WTC11 (cell line): ENCODE measurements around the gene ZNF879. TPM values are rescaled to one million over a fixed set of nuclear protein-coding genes. Genes with fewer than 3 reads are reported as not detected.

Source experiments
- ATAC-seq: fragments of 200-7000 bp; cut with Tn5 transposase; 2 replicates; pipeline ENCODE4 v1.10.0; 2021; ENCODE audit warnings: mild to moderate bottlenecking, moderate library complexity
- CTCF ChIA-PET: fragments of 300-600 bp; sonication (Branson Sonifier 250); formaldehyde crosslinking; loops from one replicate; lab custom pipeline; 2021; ENCODE audit warnings: antibody characterized with exemption; lab: Charles Lee
- POLR2A ChIA-PET: fragments of 350-600 bp; sonication (Branson Sonifier 250); formaldehyde crosslinking; loops from one replicate; lab custom pipeline; 2021; ENCODE audit warnings: antibody characterized with exemption; lab: Charles Lee
- DNase-seq: peaks from one replicate; pipeline ENCODE4 v3.0.0; 2021; ENCODE audit warnings: low spot score
- H3K27ac Mint-ChIP-seq: 2 replicates; pipeline ENCODE4 v1.8.0; 2021; ENCODE audit warnings: mixed read lengths
- H3K27me3 Mint-ChIP-seq: 2 replicates; pipeline ENCODE4 v1.8.0; 2021; ENCODE audit warnings: low read depth, mild to moderate bottlenecking, moderate library complexity, mixed read lengths
- H3K36me3 Mint-ChIP-seq: 2 replicates; pipeline ENCODE4 v1.8.0; 2021; ENCODE audit warnings: mixed read lengths
- H3K4me1 Mint-ChIP-seq: 2 replicates; pipeline ENCODE4 v1.8.0; 2022; ENCODE audit warnings: mixed read lengths
- H3K4me3 Mint-ChIP-seq: 2 replicates; pipeline ENCODE4 v1.8.0; 2021; ENCODE audit warnings: mild to moderate bottlenecking, moderate library complexity, mixed read lengths
- H3K9me3 Mint-ChIP-seq: 2 replicates; pipeline ENCODE4 v1.8.0; 2021; ENCODE audit warnings: mixed read lengths
- ETV6 ChIP-seq: sonication (generic); formaldehyde crosslinking; IDR thresholded peaks from 2 replicates; pipeline ENCODE4 v1.8.1; 2022; ENCODE audit warnings: mild to moderate bottlenecking, missing genetic modification reagents
- RELA ChIP-seq: sonication (generic); formaldehyde crosslinking; IDR thresholded peaks from 2 replicates; pipeline ENCODE4 v1.8.1; 2022; ENCODE audit warnings: missing genetic modification reagents, mild to moderate bottlenecking, borderline replicate concordance
- SMAD3 ChIP-seq: sonication (generic); formaldehyde crosslinking; IDR thresholded peaks from 2 replicates; pipeline ENCODE4 v1.8.0; 2022; ENCODE audit warnings: missing genetic modification reagents, mild to moderate bottlenecking, borderline replicate concordance
- SOX15 ChIP-seq: fragments of 250-450 bp; sonication (Bioruptor Pico); IDR thresholded peaks from 2 replicates; pipeline ENCODE4 v1.9.0; 2021; ENCODE audit warnings: mild to moderate bottlenecking
- ZNF317 ChIP-seq: sonication (generic); formaldehyde crosslinking; IDR thresholded peaks from 2 replicates; pipeline ENCODE4 v1.8.1; 2023; ENCODE audit warnings: low read depth, mild to moderate bottlenecking, moderate library complexity, missing genetic modification reagents, borderline replicate concordance
- total RNA-seq: library from RNA; stranded (reverse); gene quantifications from 3 replicates; pipeline ENCODE4 v1.2.3, GENCODE V29; 2021
- TF ChIP-seq, protein P1 (sequence below): fragments of 250-450 bp; sonication (Bioruptor Pico); IDR thresholded peaks from 2 replicates; pipeline ENCODE4 v1.9.0; 2021; ENCODE audit warnings: mild to moderate bottlenecking
- TF ChIP-seq, protein P2 (sequence below): sonication (generic); formaldehyde crosslinking; IDR thresholded peaks from 2 replicates; pipeline ENCODE4 v1.8.0; 2023; ENCODE audit warnings: missing genetic modification reagents
- TF ChIP-seq, protein P3 (sequence below): sonication (generic); formaldehyde crosslinking; IDR thresholded peaks from 2 replicates; pipeline ENCODE4 v1.8.1; 2023; ENCODE audit warnings: mild to moderate bottlenecking, missing genetic modification reagents
- TF ChIP-seq, protein P4 (sequence below): sonication (generic); formaldehyde crosslinking; IDR thresholded peaks from 2 replicates; pipeline ENCODE4 v1.8.1; 2022; ENCODE audit warnings: low read depth, mild to moderate bottlenecking, moderate library complexity, missing genetic modification reagents, borderline replicate concordance
- TF ChIP-seq, protein P5 (sequence below): sonication (generic); formaldehyde crosslinking; IDR thresholded peaks from 2 replicates; pipeline ENCODE4 v1.8.1; 2023; ENCODE audit warnings: mild to moderate bottlenecking, missing genetic modification reagents, moderate library complexity
- TF ChIP-seq, protein P6 (sequence below): sonication (generic); formaldehyde crosslinking; IDR thresholded peaks from 2 replicates; pipeline ENCODE4 v1.8.1; 2022; ENCODE audit warnings: low read depth, missing genetic modification reagents, borderline replicate concordance
- TF ChIP-seq, protein P7 (sequence below): fragments of 250-450 bp; sonication (Bioruptor Pico); IDR thresholded peaks from 2 replicates; pipeline ENCODE4 v2.1.2; 2022; ENCODE audit warnings: mild to moderate bottlenecking, moderate library complexity
- TF ChIP-seq, protein P8 (sequence below): fragments of 250-450 bp; sonication (Bioruptor Pico); IDR thresholded peaks from 2 replicates; pipeline ENCODE4 v1.9.0; 2021; ENCODE audit warnings: mild to moderate bottlenecking, borderline replicate concordance
- TF ChIP-seq, protein P9 (sequence below): sonication (generic); formaldehyde crosslinking; IDR thresholded peaks from 2 replicates; pipeline ENCODE4 v1.8.1; 2022; ENCODE audit warnings: mild to moderate bottlenecking, moderate library complexity, missing genetic modification reagents
- TF ChIP-seq, protein P10 (sequence below): fragments of 200-600 bp; IDR thresholded peaks from 2 replicates; pipeline ENCODE4 v1.8.0; 2022; ENCODE audit warnings: antibody characterized with exemption

Gene ZNF879
- total RNA-seq, 1 experiment from 2014 or later = 5.2 TPM

DNA sequence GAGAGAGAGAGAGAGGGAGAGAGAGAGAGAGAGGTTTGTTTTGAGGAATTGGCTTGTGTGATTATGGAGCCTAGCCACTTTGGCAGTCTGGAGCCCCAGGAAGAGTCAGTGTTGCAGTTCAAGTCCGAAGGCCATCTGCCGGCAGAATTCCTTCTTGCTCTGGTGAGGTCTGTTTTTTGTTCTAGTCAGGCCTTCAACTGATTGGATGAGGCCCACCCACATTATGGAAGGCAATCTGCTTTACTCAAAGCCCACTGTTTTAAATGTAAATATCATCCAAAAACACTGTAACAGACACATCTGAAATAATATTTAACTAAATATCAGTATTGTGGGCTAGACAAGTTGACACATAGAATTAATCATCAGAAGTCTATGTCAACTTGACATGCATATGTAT is 17.0 kb upstream of the ZNF879 start:
- Mint-ChIP-seq H3K36me3 (peaks cover 19% of the 10 kb centered on the region), H3K27ac (no peak overlapping the region), H3K4me1 (peaks cover 6% of the 10 kb centered on the region), H3K9me3 (peaks cover 75% of the 10 kb centered on the region), H3K4me3 (no peak overlapping the region), H3K27me3 (peaks cover 8% of the 10 kb centered on the region)
- TF ChIP-seq, protein P1, sequence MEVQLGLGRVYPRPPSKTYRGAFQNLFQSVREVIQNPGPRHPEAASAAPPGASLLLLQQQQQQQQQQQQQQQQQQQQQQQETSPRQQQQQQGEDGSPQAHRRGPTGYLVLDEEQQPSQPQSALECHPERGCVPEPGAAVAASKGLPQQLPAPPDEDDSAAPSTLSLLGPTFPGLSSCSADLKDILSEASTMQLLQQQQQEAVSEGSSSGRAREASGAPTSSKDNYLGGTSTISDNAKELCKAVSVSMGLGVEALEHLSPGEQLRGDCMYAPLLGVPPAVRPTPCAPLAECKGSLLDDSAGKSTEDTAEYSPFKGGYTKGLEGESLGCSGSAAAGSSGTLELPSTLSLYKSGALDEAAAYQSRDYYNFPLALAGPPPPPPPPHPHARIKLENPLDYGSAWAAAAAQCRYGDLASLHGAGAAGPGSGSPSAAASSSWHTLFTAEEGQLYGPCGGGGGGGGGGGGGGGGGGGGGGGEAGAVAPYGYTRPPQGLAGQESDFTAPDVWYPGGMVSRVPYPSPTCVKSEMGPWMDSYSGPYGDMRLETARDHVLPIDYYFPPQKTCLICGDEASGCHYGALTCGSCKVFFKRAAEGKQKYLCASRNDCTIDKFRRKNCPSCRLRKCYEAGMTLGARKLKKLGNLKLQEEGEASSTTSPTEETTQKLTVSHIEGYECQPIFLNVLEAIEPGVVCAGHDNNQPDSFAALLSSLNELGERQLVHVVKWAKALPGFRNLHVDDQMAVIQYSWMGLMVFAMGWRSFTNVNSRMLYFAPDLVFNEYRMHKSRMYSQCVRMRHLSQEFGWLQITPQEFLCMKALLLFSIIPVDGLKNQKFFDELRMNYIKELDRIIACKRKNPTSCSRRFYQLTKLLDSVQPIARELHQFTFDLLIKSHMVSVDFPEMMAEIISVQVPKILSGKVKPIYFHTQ = no peak
- DNase-seq (no peak), ATAC-seq (no peak)
- ChIA-PET POLR2A (no interaction called here), CTCF (no interaction called here)

DNA sequence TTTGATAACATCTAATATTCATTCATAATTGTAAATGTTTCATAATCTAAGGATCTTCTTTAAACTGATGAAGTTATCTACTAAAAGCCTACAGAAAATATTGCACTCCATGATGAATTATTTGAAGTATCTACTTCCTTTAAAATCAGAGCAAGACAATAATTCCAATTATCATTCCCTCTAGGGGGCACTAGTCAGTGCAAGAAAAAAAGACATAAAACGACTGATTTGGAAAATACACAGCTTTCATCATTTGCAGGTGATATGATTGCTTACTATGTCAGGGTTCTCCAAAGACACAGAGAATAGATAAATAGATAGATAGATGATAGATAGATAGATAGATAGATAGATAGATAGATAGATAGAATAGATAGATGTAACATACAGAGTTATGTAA is 14.9 kb upstream of the ZNF879 start:
- Mint-ChIP-seq H3K9me3 (peaks cover 77% of the 10 kb centered on the region), H3K4me3 (no peak overlapping the region)

More for the DNA sequence above, 14.9 kb upstream of the ZNF879 start:
- H3K36me3 Mint-ChIP-seq = peaks cover 25% of the 10 kb centered on the region
- no peaks in the 10 kb centered on the region for H3K4me1 Mint-ChIP-seq
- CTCF ChIA-PET = interaction anchor here (0.8 kb wide), 1 partner anchor 51 kb away, joined by 4 read pairs; the partner anchor contains the start of gene ZNF354C
- TF ChIP-seq, protein P2, sequence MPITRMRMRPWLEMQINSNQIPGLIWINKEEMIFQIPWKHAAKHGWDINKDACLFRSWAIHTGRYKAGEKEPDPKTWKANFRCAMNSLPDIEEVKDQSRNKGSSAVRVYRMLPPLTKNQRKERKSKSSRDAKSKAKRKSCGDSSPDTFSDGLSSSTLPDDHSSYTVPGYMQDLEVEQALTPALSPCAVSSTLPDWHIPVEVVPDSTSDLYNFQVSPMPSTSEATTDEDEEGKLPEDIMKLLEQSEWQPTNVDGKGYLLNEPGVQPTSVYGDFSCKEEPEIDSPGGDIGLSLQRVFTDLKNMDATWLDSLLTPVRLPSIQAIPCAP (CRISPR knock-in tag) = no peak
- TF ChIP-seq SMAD3 (CRISPR knock-in tag) (no peak), ETV6 (no peak), RELA (no peak), SOX15 (CRISPR knock-in tag) (no peak), ZNF317 (CRISPR knock-in tag) (no peak)
- TF ChIP-seq, protein P3, sequence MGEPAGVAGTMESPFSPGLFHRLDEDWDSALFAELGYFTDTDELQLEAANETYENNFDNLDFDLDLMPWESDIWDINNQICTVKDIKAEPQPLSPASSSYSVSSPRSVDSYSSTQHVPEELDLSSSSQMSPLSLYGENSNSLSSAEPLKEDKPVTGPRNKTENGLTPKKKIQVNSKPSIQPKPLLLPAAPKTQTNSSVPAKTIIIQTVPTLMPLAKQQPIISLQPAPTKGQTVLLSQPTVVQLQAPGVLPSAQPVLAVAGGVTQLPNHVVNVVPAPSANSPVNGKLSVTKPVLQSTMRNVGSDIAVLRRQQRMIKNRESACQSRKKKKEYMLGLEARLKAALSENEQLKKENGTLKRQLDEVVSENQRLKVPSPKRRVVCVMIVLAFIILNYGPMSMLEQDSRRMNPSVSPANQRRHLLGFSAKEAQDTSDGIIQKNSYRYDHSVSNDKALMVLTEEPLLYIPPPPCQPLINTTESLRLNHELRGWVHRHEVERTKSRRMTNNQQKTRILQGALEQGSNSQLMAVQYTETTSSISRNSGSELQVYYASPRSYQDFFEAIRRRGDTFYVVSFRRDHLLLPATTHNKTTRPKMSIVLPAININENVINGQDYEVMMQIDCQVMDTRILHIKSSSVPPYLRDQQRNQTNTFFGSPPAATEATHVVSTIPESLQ = no peak
- TF ChIP-seq, protein P4, sequence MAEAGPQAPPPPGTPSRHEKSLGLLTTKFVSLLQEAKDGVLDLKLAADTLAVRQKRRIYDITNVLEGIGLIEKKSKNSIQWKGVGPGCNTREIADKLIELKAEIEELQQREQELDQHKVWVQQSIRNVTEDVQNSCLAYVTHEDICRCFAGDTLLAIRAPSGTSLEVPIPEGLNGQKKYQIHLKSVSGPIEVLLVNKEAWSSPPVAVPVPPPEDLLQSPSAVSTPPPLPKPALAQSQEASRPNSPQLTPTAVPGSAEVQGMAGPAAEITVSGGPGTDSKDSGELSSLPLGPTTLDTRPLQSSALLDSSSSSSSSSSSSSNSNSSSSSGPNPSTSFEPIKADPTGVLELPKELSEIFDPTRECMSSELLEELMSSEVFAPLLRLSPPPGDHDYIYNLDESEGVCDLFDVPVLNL = no peak
- TF ChIP-seq, protein P5, sequence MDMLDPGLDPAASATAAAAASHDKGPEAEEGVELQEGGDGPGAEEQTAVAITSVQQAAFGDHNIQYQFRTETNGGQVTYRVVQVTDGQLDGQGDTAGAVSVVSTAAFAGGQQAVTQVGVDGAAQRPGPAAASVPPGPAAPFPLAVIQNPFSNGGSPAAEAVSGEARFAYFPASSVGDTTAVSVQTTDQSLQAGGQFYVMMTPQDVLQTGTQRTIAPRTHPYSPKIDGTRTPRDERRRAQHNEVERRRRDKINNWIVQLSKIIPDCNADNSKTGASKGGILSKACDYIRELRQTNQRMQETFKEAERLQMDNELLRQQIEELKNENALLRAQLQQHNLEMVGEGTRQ = no peak
- TF ChIP-seq, protein P6, sequence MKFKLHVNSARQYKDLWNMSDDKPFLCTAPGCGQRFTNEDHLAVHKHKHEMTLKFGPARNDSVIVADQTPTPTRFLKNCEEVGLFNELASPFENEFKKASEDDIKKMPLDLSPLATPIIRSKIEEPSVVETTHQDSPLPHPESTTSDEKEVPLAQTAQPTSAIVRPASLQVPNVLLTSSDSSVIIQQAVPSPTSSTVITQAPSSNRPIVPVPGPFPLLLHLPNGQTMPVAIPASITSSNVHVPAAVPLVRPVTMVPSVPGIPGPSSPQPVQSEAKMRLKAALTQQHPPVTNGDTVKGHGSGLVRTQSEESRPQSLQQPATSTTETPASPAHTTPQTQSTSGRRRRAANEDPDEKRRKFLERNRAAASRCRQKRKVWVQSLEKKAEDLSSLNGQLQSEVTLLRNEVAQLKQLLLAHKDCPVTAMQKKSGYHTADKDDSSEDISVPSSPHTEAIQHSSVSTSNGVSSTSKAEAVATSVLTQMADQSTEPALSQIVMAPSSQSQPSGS (CRISPR knock-in tag) = no peak
- TF ChIP-seq, protein P7, sequence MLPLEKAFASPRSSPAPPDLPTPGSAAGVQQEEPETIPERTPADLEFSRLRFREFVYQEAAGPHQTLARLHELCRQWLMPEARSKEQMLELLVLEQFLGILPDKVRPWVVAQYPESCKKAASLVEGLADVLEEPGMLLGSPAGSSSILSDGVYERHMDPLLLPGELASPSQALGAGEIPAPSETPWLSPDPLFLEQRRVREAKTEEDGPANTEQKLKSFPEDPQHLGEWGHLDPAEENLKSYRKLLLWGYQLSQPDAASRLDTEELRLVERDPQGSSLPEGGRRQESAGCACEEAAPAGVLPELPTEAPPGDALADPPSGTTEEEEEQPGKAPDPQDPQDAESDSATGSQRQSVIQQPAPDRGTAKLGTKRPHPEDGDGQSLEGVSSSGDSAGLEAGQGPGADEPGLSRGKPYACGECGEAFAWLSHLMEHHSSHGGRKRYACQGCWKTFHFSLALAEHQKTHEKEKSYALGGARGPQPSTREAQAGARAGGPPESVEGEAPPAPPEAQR (CRISPR knock-in tag) = no peak
- TF ChIP-seq, protein P8, sequence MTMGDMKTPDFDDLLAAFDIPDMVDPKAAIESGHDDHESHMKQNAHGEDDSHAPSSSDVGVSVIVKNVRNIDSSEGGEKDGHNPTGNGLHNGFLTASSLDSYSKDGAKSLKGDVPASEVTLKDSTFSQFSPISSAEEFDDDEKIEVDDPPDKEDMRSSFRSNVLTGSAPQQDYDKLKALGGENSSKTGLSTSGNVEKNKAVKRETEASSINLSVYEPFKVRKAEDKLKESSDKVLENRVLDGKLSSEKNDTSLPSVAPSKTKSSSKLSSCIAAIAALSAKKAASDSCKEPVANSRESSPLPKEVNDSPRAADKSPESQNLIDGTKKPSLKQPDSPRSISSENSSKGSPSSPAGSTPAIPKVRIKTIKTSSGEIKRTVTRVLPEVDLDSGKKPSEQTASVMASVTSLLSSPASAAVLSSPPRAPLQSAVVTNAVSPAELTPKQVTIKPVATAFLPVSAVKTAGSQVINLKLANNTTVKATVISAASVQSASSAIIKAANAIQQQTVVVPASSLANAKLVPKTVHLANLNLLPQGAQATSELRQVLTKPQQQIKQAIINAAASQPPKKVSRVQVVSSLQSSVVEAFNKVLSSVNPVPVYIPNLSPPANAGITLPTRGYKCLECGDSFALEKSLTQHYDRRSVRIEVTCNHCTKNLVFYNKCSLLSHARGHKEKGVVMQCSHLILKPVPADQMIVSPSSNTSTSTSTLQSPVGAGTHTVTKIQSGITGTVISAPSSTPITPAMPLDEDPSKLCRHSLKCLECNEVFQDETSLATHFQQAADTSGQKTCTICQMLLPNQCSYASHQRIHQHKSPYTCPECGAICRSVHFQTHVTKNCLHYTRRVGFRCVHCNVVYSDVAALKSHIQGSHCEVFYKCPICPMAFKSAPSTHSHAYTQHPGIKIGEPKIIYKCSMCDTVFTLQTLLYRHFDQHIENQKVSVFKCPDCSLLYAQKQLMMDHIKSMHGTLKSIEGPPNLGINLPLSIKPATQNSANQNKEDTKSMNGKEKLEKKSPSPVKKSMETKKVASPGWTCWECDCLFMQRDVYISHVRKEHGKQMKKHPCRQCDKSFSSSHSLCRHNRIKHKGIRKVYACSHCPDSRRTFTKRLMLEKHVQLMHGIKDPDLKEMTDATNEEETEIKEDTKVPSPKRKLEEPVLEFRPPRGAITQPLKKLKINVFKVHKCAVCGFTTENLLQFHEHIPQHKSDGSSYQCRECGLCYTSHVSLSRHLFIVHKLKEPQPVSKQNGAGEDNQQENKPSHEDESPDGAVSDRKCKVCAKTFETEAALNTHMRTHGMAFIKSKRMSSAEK (CRISPR knock-in tag) = no peak
- TF ChIP-seq, protein P9, sequence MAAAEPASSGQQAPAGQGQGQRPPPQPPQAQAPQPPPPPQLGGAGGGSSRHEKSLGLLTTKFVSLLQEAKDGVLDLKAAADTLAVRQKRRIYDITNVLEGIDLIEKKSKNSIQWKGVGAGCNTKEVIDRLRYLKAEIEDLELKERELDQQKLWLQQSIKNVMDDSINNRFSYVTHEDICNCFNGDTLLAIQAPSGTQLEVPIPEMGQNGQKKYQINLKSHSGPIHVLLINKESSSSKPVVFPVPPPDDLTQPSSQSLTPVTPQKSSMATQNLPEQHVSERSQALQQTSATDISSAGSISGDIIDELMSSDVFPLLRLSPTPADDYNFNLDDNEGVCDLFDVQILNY (CRISPR knock-in tag) = no peak
- TF ChIP-seq, protein P10, sequence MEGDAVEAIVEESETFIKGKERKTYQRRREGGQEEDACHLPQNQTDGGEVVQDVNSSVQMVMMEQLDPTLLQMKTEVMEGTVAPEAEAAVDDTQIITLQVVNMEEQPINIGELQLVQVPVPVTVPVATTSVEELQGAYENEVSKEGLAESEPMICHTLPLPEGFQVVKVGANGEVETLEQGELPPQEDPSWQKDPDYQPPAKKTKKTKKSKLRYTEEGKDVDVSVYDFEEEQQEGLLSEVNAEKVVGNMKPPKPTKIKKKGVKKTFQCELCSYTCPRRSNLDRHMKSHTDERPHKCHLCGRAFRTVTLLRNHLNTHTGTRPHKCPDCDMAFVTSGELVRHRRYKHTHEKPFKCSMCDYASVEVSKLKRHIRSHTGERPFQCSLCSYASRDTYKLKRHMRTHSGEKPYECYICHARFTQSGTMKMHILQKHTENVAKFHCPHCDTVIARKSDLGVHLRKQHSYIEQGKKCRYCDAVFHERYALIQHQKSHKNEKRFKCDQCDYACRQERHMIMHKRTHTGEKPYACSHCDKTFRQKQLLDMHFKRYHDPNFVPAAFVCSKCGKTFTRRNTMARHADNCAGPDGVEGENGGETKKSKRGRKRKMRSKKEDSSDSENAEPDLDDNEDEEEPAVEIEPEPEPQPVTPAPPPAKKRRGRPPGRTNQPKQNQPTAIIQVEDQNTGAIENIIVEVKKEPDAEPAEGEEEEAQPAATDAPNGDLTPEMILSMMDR = no peak
- H3K27me3 Mint-ChIP-seq = peaks cover 4% of the 10 kb centered on the region
- ATAC-seq (no peak), DNase-seq (no peak)
- no peak overlapping the region for H3K27ac Mint-ChIP-seq
- POLR2A ChIA-PET = no interaction called here
